ENCODE measurements around the gene POSTN.
"Not testable (repeated sequence)": the region's sequence is repeated elsewhere in the genome, so short reads cannot be mapped to it uniquely, and the experiment has no call there.

POSTN gene

GRCh38 chr13:37599519-37599918 is 951 bp upstream of the POSTN start:
- DNase-seq (ENCODE audit: low spot score): no peak
- no peak for TF ChIP-seq CTCF (IDR thresholded peaks at IDR 0.05; ENCODE audit: extremely low read depth, insufficient read depth, missing control alignments)
- in situ Hi-C loops (cut with MboI; ENCODE audit: low pct_unique_long_range_greater_than_20kb, low sequenced_read_pairs, unreplicated experiment): no loop called here

GRCh38 chr13:37597477-37598025 is 1.0 kb downstream of the POSTN start:
- no peak for TF ChIP-seq CTCF (IDR thresholded peaks at IDR 0.05; ENCODE audit: extremely low read depth, insufficient read depth, missing control alignments)
- DNase-seq (ENCODE audit: low spot score): no peak
- in situ Hi-C loops (cut with MboI; ENCODE audit: low pct_unique_long_range_greater_than_20kb, low sequenced_read_pairs, unreplicated experiment): no loop called here

- no peak for DNase-seq (ENCODE audit: low spot score)
- in situ Hi-C loops (cut with MboI; ENCODE audit: low pct_unique_long_range_greater_than_20kb, low sequenced_read_pairs, unreplicated experiment): no loop called here
- TF ChIP-seq CTCF (IDR thresholded peaks at IDR 0.05; ENCODE audit: extremely low read depth, insufficient read depth, missing control alignments): no peak
These were observed 1.8 kb downstream of the POSTN start for GRCh38 chr13:37596805-37597204.

- TF ChIP-seq CTCF (IDR thresholded peaks at IDR 0.05; ENCODE audit: extremely low read depth, insufficient read depth, missing control alignments): no peak
- DNase-seq (ENCODE audit: low spot score): no peak
- in situ Hi-C loops (cut with MboI; ENCODE audit: low pct_unique_long_range_greater_than_20kb, low sequenced_read_pairs, unreplicated experiment): no loop called here
These were observed 3.4 kb downstream of the POSTN start for GRCh38 chr13:37595162-37595561.

- no peak for DNase-seq (ENCODE audit: low spot score)
These were observed 4.0 kb downstream of the POSTN start for GRCh38 chr13:37594550-37594949.

GRCh38 chr13:37589381-37589780 is 9.2 kb downstream of the POSTN start:
- DNase-seq (ENCODE audit: low spot score); in situ Hi-C loops (cut with MboI; ENCODE audit: low pct_unique_long_range_greater_than_20kb, low sequenced_read_pairs, unreplicated experiment): not testable (repeated sequence)

More at GRCh38 chr13:37594550-37594949, 4.0 kb downstream of the POSTN start:
- no peak for TF ChIP-seq CTCF (IDR thresholded peaks at IDR 0.05; ENCODE audit: extremely low read depth, insufficient read depth, missing control alignments)
- in situ Hi-C loops (cut with MboI; ENCODE audit: low pct_unique_long_range_greater_than_20kb, low sequenced_read_pairs, unreplicated experiment): no loop called here

GRCh38 chr13:37587236-37587635 is 11.3 kb downstream of the POSTN start:
- in situ Hi-C loops (cut with MboI; ENCODE audit: low pct_unique_long_range_greater_than_20kb, low sequenced_read_pairs, unreplicated experiment): no loop called here
- DNase-seq (ENCODE audit: low spot score): no peak
- TF ChIP-seq CTCF (IDR thresholded peaks at IDR 0.05; ENCODE audit: extremely low read depth, insufficient read depth, missing control alignments): no peak

Measured in GM13977 (cell line).